GM12878 (cell line): ENCODE data around the gene ADAMTSL1. TPM values are rescaled to one million over a fixed set of nuclear protein-coding genes. Genes with fewer than 3 reads are reported as not detected.

ENCODE experiments used
- ATAC-seq: fragments of 200-7000 bp; cut with Tn5 transposase; 3 replicates; pipeline ENCODE4 v1.9.1; 2020; ENCODE audit warnings: mild to moderate bottlenecking, moderate library complexity
- BruUV-seq: library from RNA; stranded (reverse); fragments of 400-500 nt; replicated peaks from 2 replicates; lab custom pipeline; 2021; lab: Mats Ljungman, UMichigan
- CTCF ChIA-PET: fragments of 300-600 bp; sonication (Branson Sonifier 250); formaldehyde crosslinking; extraction: SDS; loops from one replicate; lab custom pipeline; 2021; ENCODE audit warnings: inconsistent platforms; lab: Yijun Ruan, JAX
- POLR2A ChIA-PET: fragments of 350-600 bp; formaldehyde crosslinking; extraction: SDS; loops from one replicate; lab custom pipeline; 2021; ENCODE audit warnings: inconsistent platforms; lab: Charles Lee
- RAD21 ChIA-PET: fragments of 300-600 bp; sonication (Branson Sonifier 250); formaldehyde crosslinking; loops from one replicate; lab custom pipeline; 2023; ENCODE audit warnings: antibody characterized with exemption; ENCODE audit not compliant: unreplicated experiment; lab: Charles Lee
- SMC1A ChIA-PET: fragments of 300-600 bp; sonication (Branson Sonifier 250); formaldehyde crosslinking; loops from one replicate; lab custom pipeline; 2023; ENCODE audit not compliant: unreplicated experiment, uncharacterized antibody; lab: Charles Lee
- DNase-seq: peaks from one replicate; pipeline ENCODE4 v3.0.0-alpha.2; 2011; ENCODE audit warnings: low read depth, low spot score
- FAIRE-seq: peaks from 3 replicates; lab custom pipeline; 2011; peaks lifted over from hg19 to GRCh38; lab: Jason Lieb, UNC
- H2AFZ ChIP-seq: 2 replicates; pipeline ENCODE4 v1.6.0; 2011; ENCODE audit warnings: low read depth, low read length, control low read depth; ENCODE audit not compliant: control insufficient read depth
- H3K27ac ChIP-seq: 2 replicates; pipeline ENCODE4 v1.5.1; 2011; ENCODE audit warnings: control low read depth; ENCODE audit not compliant: control insufficient read depth, insufficient read depth
- H3K27me3 ChIP-seq, 2 experiments: replicated peaks in 1 of 2; 2 replicates each; pipeline versions ENCODE4 v1.6.0 to v1.6.1; 2011; ENCODE audit warnings: low read length in 1 of 2; ENCODE audit not compliant: control insufficient read depth in 2 of 2, insufficient read depth in 2 of 2
- H3K36me3 ChIP-seq, 2 experiments: 2 replicates each; pipeline ENCODE4 v1.5.1; 2011; ENCODE audit warnings: low read length in 1 of 2; ENCODE audit not compliant: control insufficient read depth in 2 of 2, insufficient read depth in 2 of 2
- H3K4me1 ChIP-seq: 2 replicates; pipeline ENCODE4 v1.6.1; 2011; ENCODE audit warnings: mild to moderate bottlenecking, low read length, moderate library complexity, mixed read lengths; ENCODE audit not compliant: control insufficient read depth, insufficient read depth
- H3K4me2 ChIP-seq: 2 replicates; pipeline ENCODE4 v1.6.0; 2011; ENCODE audit warnings: control low read depth; ENCODE audit not compliant: control insufficient read depth, insufficient read depth
- H3K4me3 ChIP-seq: fragments of 200-600 bp; sonication (generic); 2 replicates; pipeline ENCODE4 v1.5.1; 2016
- H3K79me2 ChIP-seq: 2 replicates; pipeline ENCODE4 v1.6.0; 2011; ENCODE audit warnings: low read length; ENCODE audit not compliant: control insufficient read depth, insufficient read depth
- H3K9ac ChIP-seq: 2 replicates; pipeline ENCODE4 v1.8.0; 2011; ENCODE audit warnings: low read length, control low read depth, mixed read lengths; ENCODE audit not compliant: control insufficient read depth, insufficient read depth
- H3K9me3 ChIP-seq: replicated peaks from 3 replicates; pipeline ENCODE4 v1.5.1; 2011; ENCODE audit warnings: mild to moderate bottlenecking, low read length; ENCODE audit not compliant: control insufficient read depth, insufficient read depth
- H4K20me1 ChIP-seq: 2 replicates; pipeline ENCODE4 v1.6.0; 2011; ENCODE audit not compliant: control insufficient read depth, insufficient read depth
- BACH1 ChIP-seq: fragments of 450-650 bp; IDR thresholded peaks from 2 replicates; pipeline ENCODE4 v1.6.1; 2017; ENCODE audit warnings: mild to moderate bottlenecking, borderline replicate concordance
- EED ChIP-seq: sonication (generic); IDR thresholded peaks from 2 replicates; pipeline ENCODE4 v1.6.1; 2016; ENCODE audit warnings: antibody characterized with exemption, low read depth
- EGR1 ChIP-seq, 2 experiments: IDR thresholded peaks; 1 replicate in 1 of 2; 2 replicates in 1 of 2; pipeline ENCODE4 v1.6.1; 2011 to 2012; ENCODE audit warnings: low read depth in 2 of 2, low read length in 2 of 2, borderline replicate concordance in 1 of 2, mild to moderate bottlenecking in 1 of 2, moderate library complexity in 1 of 2
- FOXK2 ChIP-seq: fragments of 450-650 bp; IDR thresholded peaks from 2 replicates; pipeline ENCODE4 v1.6.1; 2017; ENCODE audit warnings: mild to moderate bottlenecking, moderate library complexity
- MTA3 ChIP-seq: IDR thresholded peaks from 2 replicates; pipeline ENCODE4 v1.6.1; 2012; ENCODE audit warnings: low read length, inconsistent platforms, borderline replicate concordance
- POLR2A ChIP-seq: IDR thresholded peaks from 2 replicates; pipeline ENCODE4 v1.6.1; 2011; ENCODE audit warnings: low read depth, mild to moderate bottlenecking, low read length
- POLR2AphosphoS5 ChIP-seq: IDR thresholded peaks from 2 replicates; pipeline ENCODE4 v1.6.1; 2011; ENCODE audit warnings: mild to moderate bottlenecking, low read length, inconsistent platforms
- SP1 ChIP-seq: IDR thresholded peaks from one replicate; pipeline ENCODE4 v1.6.1; 2011; ENCODE audit warnings: low read depth, low read length
- YBX1 ChIP-seq: fragments of 450-650 bp; IDR thresholded peaks from 2 replicates; pipeline ENCODE4 v1.6.1; 2016; ENCODE audit warnings: antibody characterized with exemption
- WGBS: methylation state at CpG from one replicate; pipeline ENCODE4 v1.1.6; 2016; ENCODE audit warnings: low lambda C conversion rate; ENCODE audit not compliant: insufficient replicate concordance, insufficient coverage; ENCODE audit errors: missing lambda C conversion rate; 5-methylcytosine and 5-hydroxymethylcytosine counted together
- in situ Hi-C: fragments of 300-500 bp; cut with MboI; formaldehyde crosslinking; loops from 9 replicates; pipeline ENCODE4 v1.14.3; 2018; ENCODE audit warnings: mixed read lengths
- intact Hi-C: fragments of 100-400 bp; cut with micrococcal nuclease; formaldehyde crosslinking; loops from one replicate; pipeline ENCODE4 v1.14.2; 2022; ENCODE audit not compliant: unreplicated experiment
- polyA plus RNA-seq, 11 experiments: library from polyadenylated mRNA; depleted of rRNA in 4 of 11; unstranded in 6 of 11; stranded (reverse) in 5 of 11; fragments of >200 nt; fragmentation: Nextera tagmentation in 4 of 11; fragmentation: Illumina TruSeq in 1 of 11; extraction: Ambion mirVana in 4 of 11; extraction: Trizol in 1 of 11; gene quantifications; 1 replicate in 1 of 11; 2 replicates in 10 of 11; pipeline versions ENCODE4 v1.2.1 to v1.2.3, GENCODE V29; 2011 to 2016; ENCODE audit warnings: inconsistent platforms in 2 of 11, missing spikeins in 2 of 11, low read depth in 1 of 11
- total RNA-seq, 4 experiments: library from RNA; depleted of rRNA in 3 of 4; stranded (reverse); fragments of >200 nt in 3 of 4; fragmentation: Illumina TruSeq in 1 of 4; extraction: Trizol in 1 of 4; gene quantifications; 2 replicates each; pipeline versions ENCODE4 v1.2.1 to v1.2.3, GENCODE V29; 2013 to 2021
- TF ChIP-seq, protein P1 (sequence below): fragments of 450-650 bp; IDR thresholded peaks from 2 replicates; pipeline ENCODE4 v1.6.1; 2017; ENCODE audit warnings: borderline replicate concordance
- TF ChIP-seq, protein P2 (sequence below): IDR thresholded peaks from 2 replicates; pipeline ENCODE4 v1.6.1; 2012; ENCODE audit warnings: low read depth, low read length, improper control_type of control experiment
- TF ChIP-seq, protein P3 (sequence below): IDR thresholded peaks from 2 replicates; pipeline ENCODE4 v1.6.1; 2011; ENCODE audit warnings: mild to moderate bottlenecking, low read depth, low read length, moderate library complexity; ENCODE audit not compliant: insufficient replicate concordance
- TF ChIP-seq, protein P4 (sequence below): fragments of 450-650 bp; formaldehyde crosslinking; IDR thresholded peaks from 2 replicates; pipeline ENCODE4 v1.4.0; 2022; ENCODE audit warnings: mild to moderate bottlenecking, moderate library complexity
- TF ChIP-seq, protein P5 (sequence below): IDR thresholded peaks from 2 replicates; pipeline ENCODE4 v1.6.1; 2011; ENCODE audit warnings: borderline replicate concordance, low read depth, mild to moderate bottlenecking, moderate library complexity, low read length; ENCODE audit not compliant: insufficient read depth, poor library complexity, severe bottlenecking

Gene ADAMTSL1
- total and polyA plus RNA-seq, 10 of the 15 experiments (the other 5 are each of a cell fraction or from before 2014, with no cell fraction given), result 0.01 to 0.10 (median 0.07) TPM; not detected in 6

DNA sequence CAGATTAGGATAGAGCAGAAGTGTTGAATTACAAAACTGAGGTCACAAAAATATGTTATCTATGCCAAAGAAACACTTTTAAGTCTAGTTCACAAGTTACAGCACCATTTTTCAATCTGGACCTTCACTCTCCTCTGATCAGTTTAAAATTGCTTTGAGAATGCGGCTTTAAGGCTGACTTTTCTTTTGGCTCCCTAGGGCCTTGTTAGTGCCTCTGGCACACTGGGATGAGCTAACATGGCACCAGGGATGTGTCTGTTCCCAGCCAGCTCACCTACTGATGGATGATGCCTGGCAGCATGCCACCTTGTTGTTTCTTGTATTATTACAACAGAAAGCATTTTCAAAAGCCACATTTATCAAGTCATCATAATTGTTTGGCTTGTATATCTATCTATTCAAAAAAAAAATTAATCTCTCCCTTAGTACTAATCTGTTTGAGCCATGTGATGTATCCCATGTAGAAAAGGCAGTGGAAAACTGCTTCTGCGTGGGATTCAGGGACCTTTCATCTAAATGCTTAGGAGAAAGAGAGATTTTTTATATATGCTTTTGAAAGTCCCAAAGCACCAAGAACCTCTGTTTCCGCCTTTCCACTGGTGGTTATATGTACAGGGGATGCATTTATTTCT lies 46.6 kb downstream of the ADAMTSL1 start (continued):
- TF ChIP-seq, protein P1, sequence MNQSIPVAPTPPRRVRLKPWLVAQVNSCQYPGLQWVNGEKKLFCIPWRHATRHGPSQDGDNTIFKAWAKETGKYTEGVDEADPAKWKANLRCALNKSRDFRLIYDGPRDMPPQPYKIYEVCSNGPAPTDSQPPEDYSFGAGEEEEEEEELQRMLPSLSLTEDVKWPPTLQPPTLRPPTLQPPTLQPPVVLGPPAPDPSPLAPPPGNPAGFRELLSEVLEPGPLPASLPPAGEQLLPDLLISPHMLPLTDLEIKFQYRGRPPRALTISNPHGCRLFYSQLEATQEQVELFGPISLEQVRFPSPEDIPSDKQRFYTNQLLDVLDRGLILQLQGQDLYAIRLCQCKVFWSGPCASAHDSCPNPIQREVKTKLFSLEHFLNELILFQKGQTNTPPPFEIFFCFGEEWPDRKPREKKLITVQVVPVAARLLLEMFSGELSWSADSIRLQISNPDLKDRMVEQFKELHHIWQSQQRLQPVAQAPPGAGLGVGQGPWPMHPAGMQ, result no peak
- TF ChIP-seq, protein P2, sequence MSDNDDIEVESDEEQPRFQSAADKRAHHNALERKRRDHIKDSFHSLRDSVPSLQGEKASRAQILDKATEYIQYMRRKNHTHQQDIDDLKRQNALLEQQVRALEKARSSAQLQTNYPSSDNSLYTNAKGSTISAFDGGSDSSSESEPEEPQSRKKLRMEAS, result no peak
- TF ChIP-seq, protein P3, sequence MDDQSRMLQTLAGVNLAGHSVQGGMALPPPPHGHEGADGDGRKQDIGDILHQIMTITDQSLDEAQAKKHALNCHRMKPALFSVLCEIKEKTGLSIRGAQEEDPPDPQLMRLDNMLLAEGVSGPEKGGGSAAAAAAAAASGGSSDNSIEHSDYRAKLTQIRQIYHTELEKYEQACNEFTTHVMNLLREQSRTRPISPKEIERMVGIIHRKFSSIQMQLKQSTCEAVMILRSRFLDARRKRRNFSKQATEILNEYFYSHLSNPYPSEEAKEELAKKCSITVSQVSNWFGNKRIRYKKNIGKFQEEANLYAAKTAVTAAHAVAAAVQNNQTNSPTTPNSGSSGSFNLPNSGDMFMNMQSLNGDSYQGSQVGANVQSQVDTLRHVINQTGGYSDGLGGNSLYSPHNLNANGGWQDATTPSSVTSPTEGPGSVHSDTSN, result no peak
- TF ChIP-seq BACH1 (no peak), EGR1 (IDR thresholded peaks at IDR 0.05; ENCODE audit: borderline replicate concordance in 1 of 2, low read depth in 2 of 2, low read length in 2 of 2) (no peak), SP1 (no peak)

DNA sequence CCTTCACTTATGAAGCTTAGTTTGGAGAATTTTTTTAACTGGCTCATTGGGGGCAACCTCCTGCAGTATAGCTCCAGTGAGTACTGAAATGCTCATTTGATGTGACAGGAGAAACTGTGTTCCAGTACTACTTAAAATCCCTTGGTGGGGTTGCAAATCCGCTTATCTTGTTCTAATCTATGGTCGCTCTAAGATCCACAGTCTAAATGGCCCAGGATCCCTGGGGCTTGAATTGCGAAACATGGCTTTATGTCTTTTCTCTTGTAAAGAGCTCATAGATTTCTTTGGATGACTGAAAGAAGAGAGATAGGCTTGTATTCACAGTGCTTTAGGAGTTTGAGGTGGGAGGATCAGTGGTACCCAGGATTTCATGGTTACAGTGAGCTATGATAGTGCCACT lies 52.7 kb downstream of the ADAMTSL1 start:
- no TSS peak for BruUV-seq
- H3K79me2 ChIP-seq, result no peaks in the 10 kb centered on the region
- DNase-seq (no peak), FAIRE-seq (no peak), ATAC-seq (no peak)
- ChIA-PET RAD21 (no interaction called here), POLR2A (no interaction called here), CTCF (interaction anchor here (0.6 kb wide), 1 partner anchor 13 kb away, joined by 3 read pairs; no protein-coding TSS in a partner anchor), SMC1A (no interaction called here)
- no peaks in the 10 kb centered on the region for H3K9me3 ChIP-seq
- no peak overlapping the region for H3K9ac ChIP-seq
- H3K4me2 ChIP-seq, result no peak overlapping the region
- no peaks in the 10 kb centered on the region for H3K36me3 ChIP-seq
- no peaks in the 10 kb centered on the region for H4K20me1 ChIP-seq
- intact Hi-C loops (no loop called here), in situ Hi-C loops (no loop called here)
- no peak overlapping the region for H2AFZ ChIP-seq
- H3K4me1 ChIP-seq, result no peaks in the 10 kb centered on the region
- no peak overlapping the region for H3K27ac ChIP-seq
- H3K4me3 ChIP-seq, result no peak overlapping the region
- no peaks in the 10 kb centered on the region for H3K27me3 ChIP-seq
- 24% methylated on average over 3 of the region's 3 CpGs for WGBS
- TF ChIP-seq MTA3 (no peak), FOXK2 (no peak), EED (no peak), YBX1 (no peak), POLR2A (no peak), POLR2AphosphoS5 (no peak)
- TF ChIP-seq, protein P4, sequence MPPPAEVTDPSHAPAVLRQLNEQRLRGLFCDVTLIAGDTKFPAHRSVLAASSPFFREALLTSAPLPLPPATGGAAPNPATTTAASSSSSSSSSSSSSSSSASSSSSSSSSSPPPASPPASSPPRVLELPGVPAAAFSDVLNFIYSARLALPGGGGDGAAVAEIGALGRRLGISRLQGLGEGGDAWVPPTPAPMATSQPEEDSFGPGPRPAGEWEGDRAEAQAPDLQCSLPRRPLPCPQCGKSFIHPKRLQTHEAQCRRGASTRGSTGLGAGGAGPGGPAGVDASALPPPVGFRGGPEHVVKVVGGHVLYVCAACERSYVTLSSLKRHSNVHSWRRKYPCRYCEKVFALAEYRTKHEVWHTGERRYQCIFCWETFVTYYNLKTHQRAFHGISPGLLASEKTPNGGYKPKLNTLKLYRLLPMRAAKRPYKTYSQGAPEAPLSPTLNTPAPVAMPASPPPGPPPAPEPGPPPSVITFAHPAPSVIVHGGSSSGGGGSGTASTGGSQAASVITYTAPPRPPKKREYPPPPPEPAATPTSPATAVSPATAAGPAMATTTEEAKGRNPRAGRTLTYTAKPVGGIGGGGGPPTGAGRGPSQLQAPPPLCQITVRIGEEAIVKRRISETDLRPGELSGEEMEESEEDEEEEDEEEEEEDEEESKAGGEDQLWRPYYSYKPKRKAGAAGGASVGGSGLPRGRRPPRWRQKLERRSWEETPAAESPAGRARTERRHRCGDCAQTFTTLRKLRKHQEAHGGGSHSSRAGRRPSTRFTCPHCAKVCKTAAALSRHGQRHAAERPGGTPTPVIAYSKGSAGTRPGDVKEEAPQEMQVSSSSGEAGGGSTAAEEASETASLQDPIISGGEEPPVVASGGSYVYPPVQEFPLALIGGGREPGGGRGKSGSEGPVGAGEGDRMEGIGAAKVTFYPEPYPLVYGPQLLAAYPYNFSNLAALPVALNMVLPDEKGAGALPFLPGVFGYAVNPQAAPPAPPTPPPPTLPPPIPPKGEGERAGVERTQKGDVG (CRISPR knock-in tag), result no peak
- TF ChIP-seq, protein P5, sequence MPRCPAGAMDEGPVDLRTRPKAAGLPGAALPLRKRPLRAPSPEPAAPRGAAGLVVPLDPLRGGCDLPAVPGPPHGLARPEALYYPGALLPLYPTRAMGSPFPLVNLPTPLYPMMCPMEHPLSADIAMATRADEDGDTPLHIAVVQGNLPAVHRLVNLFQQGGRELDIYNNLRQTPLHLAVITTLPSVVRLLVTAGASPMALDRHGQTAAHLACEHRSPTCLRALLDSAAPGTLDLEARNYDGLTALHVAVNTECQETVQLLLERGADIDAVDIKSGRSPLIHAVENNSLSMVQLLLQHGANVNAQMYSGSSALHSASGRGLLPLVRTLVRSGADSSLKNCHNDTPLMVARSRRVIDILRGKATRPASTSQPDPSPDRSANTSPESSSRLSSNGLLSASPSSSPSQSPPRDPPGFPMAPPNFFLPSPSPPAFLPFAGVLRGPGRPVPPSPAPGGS, result no peak
